DMS79 (cell line): ENCODE measurements around the gene YBX3.

Source experiments
- DNase-seq: peaks from one replicate; lab custom pipeline; 2025; lab: John Stamatoyannopoulos, UW

The YBX3 gene

GRCh38 chr12:10721651-10722501 lies 1.2 kb downstream of the YBX3 start:
- DNase-seq: no peak

GRCh38 chr12:10720974-10721650 lies 2.0 kb downstream of the YBX3 start:
- DNase-seq: no peak

GRCh38 chr12:10719482-10719881 lies 3.6 kb downstream of the YBX3 start:
- DNase-seq: no peak

GRCh38 chr12:10718279-10718821 lies 4.8 kb downstream of the YBX3 start:
- DNase-seq: no peak

GRCh38 chr12:10717410-10717809 lies 5.7 kb downstream of the YBX3 start:
- DNase-seq: no peak

GRCh38 chr12:10716704-10717315 lies 6.3 kb downstream of the YBX3 start:
- DNase-seq: no peak

GRCh38 chr12:10716277-10716676 lies 6.8 kb downstream of the YBX3 start:
- DNase-seq: no peak

- no peak for DNase-seq
These were observed 7.6 kb downstream of the YBX3 start for GRCh38 chr12:10715491-10715890.

- no peak for DNase-seq
These were observed 13.3 kb downstream of the YBX3 start for GRCh38 chr12:10709808-10710207.

GRCh38 chr12:10708862-10709261 lies 14.3 kb downstream of the YBX3 start:
- no peak for DNase-seq

- no peak for DNase-seq
These were observed 17.5 kb downstream of the YBX3 start for GRCh38 chr12:10705655-10706054.

GRCh38 chr12:10701843-10702242 lies 21.3 kb downstream of the YBX3 start:
- no peak for DNase-seq

- DNase-seq: no peak
These were observed 21.9 kb downstream of the YBX3 start for GRCh38 chr12:10701131-10701681.

GRCh38 chr12:10700581-10700980 lies 22.5 kb downstream of the YBX3 start:
- DNase-seq: no peak

- no peak for DNase-seq
These were observed 25.3 kb downstream of the YBX3 start for GRCh38 chr12:10697862-10698261.

- DNase-seq: no peak
These were observed 26.0 kb downstream of the YBX3 start for GRCh38 chr12:10697156-10697555.

- no peak for DNase-seq
These were observed 32.2 kb downstream of the YBX3 start for GRCh38 chr12:10690906-10691305.

GRCh38 chr12:10689146-10689545 lies 34.0 kb downstream of the YBX3 start:
- DNase-seq: no peak

- no peak for DNase-seq
These were observed 35.1 kb downstream of the YBX3 start for GRCh38 chr12:10688042-10688441.

- DNase-seq: peak; percentile 80
These were observed 49.3 kb downstream of the YBX3 start, which contains the start of gene STYK1 for GRCh38 chr12:10673659-10674384. STYK1 (minus strand) TSS chr12:10674052; CDS start chr12:10634618, 39,434 bp downstream.

- no peak for DNase-seq
These were observed 50.8 kb downstream of the YBX3 start for GRCh38 chr12:10672231-10672868.
